Erythroblast (primary cell): ENCODE results near the gene RGS17.

ENCODE experiments used
- DNase-seq, 2 experiments: peaks; one replicate each; lab custom pipeline; 2025; lab: John Stamatoyannopoulos, UW
- GATA1 ChIP-seq: IDR thresholded peaks from 2 replicates; pipeline ENCODE4 v1.6.1; 2011; ENCODE audit warnings: low read depth, mild to moderate bottlenecking, control low read depth, low read length, moderate library complexity
- POLR2A ChIP-seq: IDR thresholded peaks from 2 replicates; pipeline ENCODE4 v1.6.1; 2011; ENCODE audit warnings: mild to moderate bottlenecking, low read length

RGS17 gene

GRCh38 chr6:153085239-153085638 is 45.8 kb downstream of the RGS17 start:
- DNase-seq, result no peak
- TF ChIP-seq POLR2A (no peak), GATA1 (no peak)

- no peak for DNase-seq
- TF ChIP-seq POLR2A (no peak), GATA1 (no peak)
Measured at GRCh38 chr6:153084393-153084792, 46.7 kb downstream of the RGS17 start.

- peak; percentile 37 to 45 for DNase-seq
- TF ChIP-seq GATA1 (no peak), POLR2A (no peak)
Measured at GRCh38 chr6:153083869-153084268, 47.2 kb downstream of the RGS17 start.

- TF ChIP-seq GATA1 (no peak), POLR2A (no peak)
- no peak for DNase-seq
Measured at GRCh38 chr6:153081914-153082313, 49.2 kb downstream of the RGS17 start.

- TF ChIP-seq GATA1 (no peak), POLR2A (no peak)
- DNase-seq, result no peak
Measured at GRCh38 chr6:153076431-153076830, 54.7 kb downstream of the RGS17 start.

GRCh38 chr6:153074761-153075160 is 56.3 kb downstream of the RGS17 start:
- TF ChIP-seq GATA1 (no peak), POLR2A (no peak)
- no peak for DNase-seq

- TF ChIP-seq POLR2A (no peak), GATA1 (no peak)
- DNase-seq, result no peak
Measured at GRCh38 chr6:153073841-153074240, 57.2 kb downstream of the RGS17 start.

GRCh38 chr6:153070756-153071155 is 60.3 kb downstream of the RGS17 start:
- no peak for DNase-seq
- TF ChIP-seq POLR2A (no peak), GATA1 (no peak)

GRCh38 chr6:153069897-153070296 is 61.2 kb downstream of the RGS17 start:
- TF ChIP-seq GATA1 (no peak), POLR2A (no peak)
- no peak for DNase-seq

GRCh38 chr6:153065222-153065621 is 65.9 kb downstream of the RGS17 start:
- no peak for DNase-seq
- no peak for TF ChIP-seq GATA1
- no peak for TF ChIP-seq POLR2A

- TF ChIP-seq GATA1 (no peak), POLR2A (no peak)
- DNase-seq, result no peak
Measured at GRCh38 chr6:153063936-153064335, 67.1 kb downstream of the RGS17 start.

- DNase-seq, result no peak
- TF ChIP-seq GATA1, result no peak
- TF ChIP-seq POLR2A, result no peak
Measured at GRCh38 chr6:153062516-153062915, 68.6 kb downstream of the RGS17 start.

- peak; percentile 3 to 21 for DNase-seq
- TF ChIP-seq POLR2A, result no peak
- no peak for TF ChIP-seq GATA1
Measured at GRCh38 chr6:153059757-153060156, 71.3 kb downstream of the RGS17 start.

- no peak for DNase-seq
- TF ChIP-seq POLR2A, result no peak
- no peak for TF ChIP-seq GATA1
Measured at GRCh38 chr6:153059311-153059710, 71.8 kb downstream of the RGS17 start.

GRCh38 chr6:153058909-153059308 is 72.2 kb downstream of the RGS17 start:
- no peak for TF ChIP-seq POLR2A
- no peak for TF ChIP-seq GATA1
- peak in 1 of 2 experiments; percentile 29 for DNase-seq
